GM21447 (cell line): ENCODE results near the gene MYCBP2.

Experiments
- ATAC-seq: cut with Tn5 transposase; IDR thresholded peaks from one replicate; pipeline ENCODE4 v1.9.1; 2021; ENCODE audit not compliant: unreplicated experiment

MYCBP2 gene

GRCh38 chr13:77124423-77124822 lies 202.5 kb downstream of the MYCBP2 start:
- ATAC-seq = no peak

GRCh38 chr13:77118134-77118533 lies 208.8 kb downstream of the MYCBP2 start:
- no peak for ATAC-seq

DNA sequence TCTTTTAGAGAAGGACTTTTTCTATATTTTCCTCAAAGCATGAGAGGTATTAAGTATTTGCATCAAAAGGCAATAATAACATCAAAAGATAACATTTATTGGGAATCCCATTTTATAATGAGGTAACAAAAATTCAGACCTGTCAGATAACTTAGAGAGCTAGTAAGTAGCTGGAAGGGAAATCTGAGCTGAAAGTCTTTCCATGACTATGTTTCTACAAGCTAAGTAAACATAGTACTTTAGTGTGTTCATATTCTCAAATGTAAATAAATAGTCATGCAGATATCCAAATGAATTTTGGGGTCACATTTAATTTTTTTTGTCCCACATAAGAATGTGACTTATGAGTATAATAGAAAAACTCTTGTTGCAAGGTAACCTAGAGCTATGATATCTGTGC lies 212.6 kb downstream of the MYCBP2 start:
- no peak for ATAC-seq

DNA sequence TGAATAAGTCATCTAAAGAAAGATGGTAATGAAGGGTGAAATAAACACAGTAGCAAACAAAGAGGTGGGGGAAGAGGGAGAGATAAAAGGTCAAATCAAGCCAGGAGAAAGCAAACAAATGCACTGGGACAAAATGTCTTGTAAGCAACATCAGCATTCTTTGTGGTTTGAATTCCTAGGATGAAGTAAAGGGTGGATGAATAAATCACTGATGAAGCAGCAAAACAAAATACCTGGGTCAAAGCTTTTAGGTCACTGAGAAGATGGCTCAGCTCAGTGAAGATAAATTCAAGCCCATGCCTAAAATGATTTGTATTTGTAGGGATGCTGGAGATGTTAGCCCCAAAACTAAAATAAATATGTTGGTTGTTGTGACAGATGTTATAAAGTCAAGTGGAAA lies 213.4 kb downstream of the MYCBP2 start:
- ATAC-seq = no peak

DNA sequence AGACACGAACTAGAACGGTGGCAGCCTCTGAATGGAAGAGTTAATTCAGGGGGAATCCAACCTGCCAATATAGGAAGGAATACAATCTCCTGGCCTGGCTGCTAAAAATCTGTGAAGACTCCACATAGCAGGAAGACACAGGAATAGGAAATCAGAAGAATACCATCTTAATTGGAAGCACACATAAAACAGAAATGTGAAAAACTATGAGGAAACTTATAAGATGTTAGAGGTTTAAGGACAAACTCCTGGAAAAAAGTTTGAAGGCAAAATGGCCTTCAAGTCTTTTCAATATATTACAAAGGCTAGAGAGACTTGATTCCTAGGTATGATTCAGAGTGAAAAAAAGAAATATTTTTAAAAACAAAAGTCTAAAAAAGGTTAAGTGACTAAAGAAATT lies 221.8 kb downstream of the MYCBP2 start:
- no peak for ATAC-seq

GRCh38 chr13:77099415-77099814 lies 227.5 kb downstream of the MYCBP2 start:
- ATAC-seq = no peak

- no peak for ATAC-seq
These were observed 231.6 kb downstream of the MYCBP2 start for GRCh38 chr13:77095288-77095687.

DNA sequence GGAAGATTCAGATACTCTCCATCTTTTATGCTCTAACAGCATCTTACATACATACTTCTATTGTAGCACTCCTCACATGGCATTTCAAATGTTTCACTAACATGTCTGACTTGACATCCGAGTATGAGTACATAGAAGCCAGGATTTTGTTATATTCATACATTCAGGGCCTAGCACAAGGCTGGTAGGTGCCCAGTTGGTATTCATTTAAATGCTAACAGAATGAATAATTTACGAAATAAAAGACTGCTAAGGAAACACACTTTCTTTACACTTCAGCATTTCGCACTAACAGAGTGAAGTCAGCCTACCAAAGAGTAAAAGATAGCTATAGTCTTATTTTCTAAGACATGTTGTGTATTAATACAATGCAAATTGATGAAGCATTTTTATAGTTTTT lies 232.1 kb downstream of the MYCBP2 start:
- ATAC-seq = no peak

DNA sequence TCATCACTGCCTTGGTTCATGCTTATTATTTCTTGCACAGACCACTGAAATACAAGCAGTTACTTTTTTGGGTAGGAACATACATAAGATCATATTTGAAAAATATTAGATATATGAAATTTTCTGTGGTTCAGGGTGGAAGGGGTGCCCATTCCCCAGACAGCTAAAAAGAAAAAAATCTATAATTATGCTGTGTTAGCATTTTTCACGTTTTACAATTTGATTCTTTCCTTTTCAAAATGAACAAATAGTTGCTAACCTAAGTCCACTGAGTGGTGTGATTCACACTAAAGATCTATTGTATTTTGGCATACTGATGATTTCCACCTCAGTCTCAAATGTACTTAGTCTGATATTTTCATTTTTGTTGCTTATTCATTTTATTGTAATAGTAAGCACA lies 233.2 kb downstream of the MYCBP2 start:
- ATAC-seq = no peak

DNA sequence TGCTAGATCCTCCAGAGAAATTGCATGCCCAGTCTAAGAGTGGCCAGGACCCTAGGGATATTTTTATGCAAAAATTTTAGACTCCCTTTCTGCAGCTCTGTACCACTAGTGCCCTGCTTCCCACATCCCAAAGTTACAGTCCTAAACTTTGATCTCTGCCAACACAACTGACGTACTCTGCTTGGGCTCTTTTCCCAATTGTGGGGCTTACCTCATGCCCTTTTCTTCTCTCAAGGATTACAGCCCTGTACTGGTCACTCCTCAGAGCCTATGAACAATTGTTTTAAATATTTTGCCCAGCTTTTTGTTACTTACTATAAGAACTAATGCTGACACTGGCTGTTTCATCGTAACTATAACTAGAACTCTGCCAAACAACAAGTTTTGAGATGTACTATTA lies 242.1 kb downstream of the MYCBP2 start:
- no peak for ATAC-seq

DNA sequence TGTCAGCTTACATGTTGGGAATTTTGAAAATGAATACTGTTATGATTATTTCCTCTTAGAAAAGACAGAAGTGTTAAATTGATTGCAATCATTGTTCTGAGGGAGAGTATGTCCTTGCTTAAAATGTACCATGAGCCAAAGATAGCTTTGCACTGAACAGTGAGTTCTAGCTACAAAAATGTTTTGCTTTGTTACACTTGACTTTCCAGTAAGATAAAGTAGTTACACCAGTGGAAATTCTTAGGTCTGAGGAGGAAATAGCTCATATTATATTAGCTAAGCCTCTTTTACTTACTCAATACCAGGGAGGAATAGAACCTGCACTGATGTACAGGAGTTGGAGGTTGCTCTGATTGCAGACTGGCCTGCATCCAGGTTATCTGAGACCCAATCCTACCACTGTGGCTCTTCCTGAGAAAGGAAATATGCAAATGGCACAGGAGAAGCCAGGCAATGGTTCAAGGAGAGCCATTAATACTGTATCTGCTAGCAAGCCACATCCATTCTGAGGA lies 246.9 kb downstream of the MYCBP2 start:
- no peak for ATAC-seq

- no peak for ATAC-seq
These were observed 259.4 kb downstream of the MYCBP2 start for GRCh38 chr13:77067519-77067918.

GRCh38 chr13:77065461-77066147 lies 261.3 kb downstream of the MYCBP2 start:
- no peak for ATAC-seq

DNA sequence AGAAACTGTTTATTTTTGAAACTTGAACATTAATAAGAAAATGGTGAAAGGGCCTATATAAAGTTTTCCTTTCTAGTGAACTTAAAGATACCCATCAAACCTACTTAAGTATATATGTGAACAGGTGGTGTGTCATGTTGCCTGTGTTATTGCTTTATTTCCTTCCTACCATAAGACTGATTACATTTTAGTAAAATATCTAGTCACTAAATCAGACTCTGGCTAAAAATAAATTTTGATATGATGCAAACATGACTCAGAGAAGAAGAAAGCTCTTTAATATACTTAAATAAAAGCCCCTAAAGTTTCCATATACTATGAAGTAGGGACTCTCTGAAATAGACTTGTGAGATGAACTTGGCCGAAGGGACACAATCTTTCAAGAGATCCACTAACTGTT lies 264.8 kb downstream of the MYCBP2 start:
- no peak for ATAC-seq

GRCh38 chr13:77061362-77061761 lies 265.5 kb downstream of the MYCBP2 start:
- no peak for ATAC-seq

GRCh38 chr13:77056886-77057285 lies 270.0 kb downstream of the MYCBP2 start:
- ATAC-seq = no peak

DNA sequence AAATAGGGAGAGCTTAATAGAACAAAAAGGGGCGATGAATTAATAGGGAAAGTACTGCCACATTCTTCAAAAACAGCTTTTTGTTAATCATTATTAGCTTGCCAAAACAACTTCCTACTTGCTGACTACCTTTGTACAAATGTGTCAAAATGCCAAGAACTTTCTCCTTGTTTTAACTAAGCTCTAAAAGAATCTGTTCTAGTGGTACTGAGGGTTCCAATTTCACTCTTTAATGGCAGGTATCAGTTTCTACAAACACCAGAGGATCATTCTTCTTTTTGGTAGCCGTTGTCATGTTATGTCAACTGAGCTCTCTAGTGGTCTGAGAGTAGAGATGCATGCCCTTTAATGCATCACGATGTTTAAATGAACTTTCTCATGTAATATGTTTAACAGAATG lies 270.5 kb downstream of the MYCBP2 start:
- no peak for ATAC-seq

- no peak for ATAC-seq
These were observed 271.7 kb downstream of the MYCBP2 start for GRCh38 chr13:77055158-77055557.

GRCh38 chr13:77053192-77053591 lies 273.7 kb downstream of the MYCBP2 start:
- ATAC-seq = no peak

GRCh38 chr13:77048681-77049080 lies 278.2 kb downstream of the MYCBP2 start:
- no peak for ATAC-seq

- no peak for ATAC-seq
These were observed 279.1 kb downstream of the MYCBP2 start for GRCh38 chr13:77047649-77048343.

GRCh38 chr13:77042566-77043177 lies 284.2 kb downstream of the MYCBP2 start:
- ATAC-seq = no peak
